ENCODE measurements around the gene NUB1.

NUB1 gene

GRCh38 chr7:151395036-151395367 lies 53.4 kb downstream of the NUB1 start:
- no peaks in the 10 kb centered on the region for H3K79me2 ChIP-seq (ENCODE audit: insufficient read depth, low read length)
- no peaks in the 10 kb centered on the region for H3K4me1 ChIP-seq (ENCODE audit: insufficient read depth, low read length)
- no peak overlapping the region for H3K27ac ChIP-seq (ENCODE audit: low read length)
- H3K27me3 ChIP-seq (ENCODE audit: insufficient read depth, low read length, poor library complexity): no peaks in the 10 kb centered on the region
- no peak overlapping the region for H2AFZ ChIP-seq (ENCODE audit: low read depth, low read length)
- no peak overlapping the region for H3K4me3 ChIP-seq (ENCODE audit: low read depth in 1 of 2, low read length in 2 of 2)
- H3K9me3 ChIP-seq (ENCODE audit: insufficient read depth, low read length, severe bottlenecking): peaks cover 7% of the 10 kb centered on the region
- no peak for DNase-seq
- no peaks in the 10 kb centered on the region for H4K20me1 ChIP-seq (ENCODE audit: insufficient read depth, low read length)
- H3K36me3 ChIP-seq (ENCODE audit: insufficient read depth, low read length): peaks cover 30% of the 10 kb centered on the region
- TF ChIP-seq CTCF (IDR thresholded peaks at IDR 0.05; ENCODE audit: borderline replicate concordance, extremely low read depth, low read length, poor library complexity, severe bottlenecking) (no peak), EZH2 (IDR thresholded peaks at IDR 0.05; ENCODE audit: borderline replicate concordance, low read depth, low read length, severe bottlenecking) (no peak)
- no peak overlapping the region for H3K4me2 ChIP-seq (ENCODE audit: insufficient read depth, low read length)
- H3K9ac ChIP-seq (ENCODE audit: low read depth, low read length): no peak overlapping the region
- ATAC-seq (ENCODE audit: insufficient read depth, low read depth): no peak

GRCh38 chr7:151396328-151396970 lies 54.8 kb downstream of the NUB1 start:
- no peak overlapping the region for H3K4me2 ChIP-seq (ENCODE audit: insufficient read depth, low read length)
- H3K4me1 ChIP-seq (ENCODE audit: insufficient read depth, low read length): no peaks in the 10 kb centered on the region; the same call in 1 of the 2 replicates
- H3K9me3 ChIP-seq (ENCODE audit: insufficient read depth, low read length, severe bottlenecking): peaks cover 7% of the 10 kb centered on the region
- no peak overlapping the region for H3K9ac ChIP-seq (ENCODE audit: low read depth, low read length)
- ATAC-seq (ENCODE audit: insufficient read depth, low read depth): no peak
- peak overlapping the region; percentile 12; the same call in 1 of the 2 replicates for H3K27ac ChIP-seq (ENCODE audit: low read length)
- no peaks in the 10 kb centered on the region for H4K20me1 ChIP-seq (ENCODE audit: insufficient read depth, low read length)
- H3K4me3 ChIP-seq (ENCODE audit: low read depth in 1 of 2, low read length in 2 of 2): no peak overlapping the region
- H3K79me2 ChIP-seq (ENCODE audit: insufficient read depth, low read length): no peaks in the 10 kb centered on the region
- TF ChIP-seq EZH2 (IDR thresholded peaks at IDR 0.05; ENCODE audit: borderline replicate concordance, low read depth, low read length, severe bottlenecking) (no peak), CTCF (IDR thresholded peaks at IDR 0.05; ENCODE audit: borderline replicate concordance, extremely low read depth, low read length, poor library complexity, severe bottlenecking) (no peak)
- no peak overlapping the region for H2AFZ ChIP-seq (ENCODE audit: low read depth, low read length)
- H3K27me3 ChIP-seq (ENCODE audit: insufficient read depth, low read length, poor library complexity): no peaks in the 10 kb centered on the region
- no peak for DNase-seq
- peaks cover 23% of the 10 kb centered on the region for H3K36me3 ChIP-seq (ENCODE audit: insufficient read depth, low read length)

GRCh38 chr7:151397026-151397425 lies 55.4 kb downstream of the NUB1 start:
- H3K4me2 ChIP-seq (ENCODE audit: insufficient read depth, low read length): no peak overlapping the region

More at GRCh38 chr7:151397026-151397425, 55.4 kb downstream of the NUB1 start:
- DNase-seq (no peak), ATAC-seq (ENCODE audit: insufficient read depth, low read depth) (no peak)
- H3K9me3 ChIP-seq (ENCODE audit: insufficient read depth, low read length, severe bottlenecking): peaks cover 7% of the 10 kb centered on the region
- no peak for TF ChIP-seq CTCF (IDR thresholded peaks at IDR 0.05; ENCODE audit: borderline replicate concordance, extremely low read depth, low read length, poor library complexity, severe bottlenecking)
- H2AFZ ChIP-seq (ENCODE audit: low read depth, low read length): no peak overlapping the region
- no peaks in the 10 kb centered on the region for H3K27me3 ChIP-seq (ENCODE audit: insufficient read depth, low read length, poor library complexity)
- no peak overlapping the region for H3K27ac ChIP-seq (ENCODE audit: low read length)
- H3K4me1 ChIP-seq (ENCODE audit: insufficient read depth, low read length): peaks cover 1% of the 10 kb centered on the region
- no peak overlapping the region for H3K4me3 ChIP-seq (ENCODE audit: low read depth in 1 of 2, low read length in 2 of 2)
- H3K79me2 ChIP-seq (ENCODE audit: insufficient read depth, low read length): no peaks in the 10 kb centered on the region
- H4K20me1 ChIP-seq (ENCODE audit: insufficient read depth, low read length): no peaks in the 10 kb centered on the region
- peaks cover 22% of the 10 kb centered on the region for H3K36me3 ChIP-seq (ENCODE audit: insufficient read depth, low read length)
- no peak overlapping the region for H3K9ac ChIP-seq (ENCODE audit: low read depth, low read length)
